IMR-90 (cell line): ENCODE measurements around the gene ITIH2. TPM values are rescaled to one million over a fixed set of nuclear protein-coding genes. Genes with fewer than 3 reads are reported as not detected.

Experiments
- ATAC-seq: fragments of 200-7000 bp; cut with Tn5 transposase; 2 replicates; pipeline ENCODE4 v1.9.1; 2020; ENCODE audit warnings: low read depth, mild to moderate bottlenecking, moderate library complexity
- BruUV-seq: library from RNA; stranded (reverse); fragments of 400-500 nt; replicated peaks from 2 replicates; lab custom pipeline; 2021; lab: Mats Ljungman, UMichigan
- CTCF ChIA-PET: fragments of 300-600 bp; formaldehyde crosslinking; extraction: SDS; loops from one replicate; lab custom pipeline; 2021; ENCODE audit warnings: antibody characterized with exemption; lab: Yijun Ruan, JAX
- POLR2A ChIA-PET: fragments of 300-600 bp; sonication (Branson Sonifier 250); formaldehyde crosslinking; loops from one replicate; lab custom pipeline; 2022; ENCODE audit warnings: antibody characterized with exemption; ENCODE audit not compliant: unreplicated experiment; lab: Charles Lee
- DNase-seq: peaks from one replicate; pipeline ENCODE4 v3.0.0; 2013
- H2AFZ ChIP-seq: replicated peaks from 2 replicates; pipeline ENCODE3; 2013; ENCODE audit warnings: low read length, mild to moderate bottlenecking; ENCODE audit not compliant: poor library complexity
- H2AK5ac ChIP-seq: 2 replicates; pipeline ENCODE4 v1.6.1; 2013; ENCODE audit warnings: low read depth, low read length, inconsistent platforms
- H2AK9ac ChIP-seq: replicated peaks from 2 replicates; pipeline ENCODE3; 2013; ENCODE audit warnings: mild to moderate bottlenecking, low read depth, low read length, moderate library complexity; ENCODE audit not compliant: poor library complexity
- H2BK120ac ChIP-seq: 2 replicates; pipeline ENCODE4 v1.6.1; 2013; ENCODE audit warnings: low read depth, low read length, inconsistent platforms
- H2BK15ac ChIP-seq: 3 replicates; pipeline ENCODE4 v1.6.1; 2013; ENCODE audit warnings: low read depth, low read length, inconsistent platforms
- H2BK20ac ChIP-seq: 2 replicates; pipeline ENCODE4 v1.6.1; 2013; ENCODE audit warnings: low read depth, mild to moderate bottlenecking, inconsistent platforms, low read length, moderate library complexity
- H2BK5ac ChIP-seq: 2 replicates; pipeline ENCODE4 v1.6.1; 2013; ENCODE audit warnings: mild to moderate bottlenecking, low read depth, low read length, inconsistent platforms; ENCODE audit not compliant: poor library complexity, severe bottlenecking
- H3K14ac ChIP-seq: replicated peaks from 2 replicates; pipeline ENCODE4 v1.6.1; 2013; ENCODE audit warnings: low read depth, low read length, inconsistent platforms
- H3K18ac ChIP-seq: 2 replicates; pipeline ENCODE4 v1.6.1; 2013; ENCODE audit warnings: low read depth, low read length, control low read depth
- H3K23ac ChIP-seq: 2 replicates; pipeline ENCODE4 v1.6.1; 2013; ENCODE audit warnings: low read depth, low read length, inconsistent platforms
- H3K27ac ChIP-seq: 2 replicates; pipeline ENCODE4 v1.5.1; 2013; ENCODE audit warnings: mild to moderate bottlenecking, control low read depth, low read length; ENCODE audit not compliant: insufficient read depth
- H3K27me3 ChIP-seq: 2 replicates; pipeline ENCODE4 v1.6.1; 2013; ENCODE audit warnings: low read length; ENCODE audit not compliant: control insufficient read depth, insufficient read depth
- H3K36me3 ChIP-seq: 2 replicates; pipeline ENCODE4 v1.6.1; 2013; ENCODE audit warnings: low read length, mixed read lengths; ENCODE audit not compliant: control insufficient read depth, insufficient read depth
- H3K4ac ChIP-seq: 2 replicates; pipeline ENCODE4 v1.6.1; 2013; ENCODE audit warnings: low read depth, low read length, inconsistent platforms
- H3K4me1 ChIP-seq: 2 replicates; pipeline ENCODE4 v1.6.1; 2013; ENCODE audit warnings: low read length, mixed read lengths; ENCODE audit not compliant: control insufficient read depth, insufficient read depth
- H3K4me2 ChIP-seq: 2 replicates; pipeline ENCODE4 v1.6.1; 2013; ENCODE audit warnings: low read depth, mild to moderate bottlenecking, control low read depth, low read length, moderate library complexity
- H3K4me3 ChIP-seq: 2 replicates; pipeline ENCODE4 v1.5.1; 2013; ENCODE audit warnings: low read depth, mild to moderate bottlenecking, control low read depth, low read length, moderate library complexity; ENCODE audit not compliant: insufficient read depth
- H3K56ac ChIP-seq: 2 replicates; pipeline ENCODE4 v1.6.1; 2013; ENCODE audit warnings: low read length, inconsistent platforms; ENCODE audit not compliant: insufficient read depth; ENCODE audit errors: extremely low read depth
- H3K79me1 ChIP-seq, 2 experiments: 2 replicates each; pipeline ENCODE4 v1.6.1; 2013; ENCODE audit warnings: low read length in 2 of 2, inconsistent platforms in 1 of 2, low read depth in 1 of 2
- H3K9ac ChIP-seq: 2 replicates; pipeline ENCODE4 v1.6.1; 2013; ENCODE audit warnings: low read depth, low read length, control low read depth
- H3K9me1 ChIP-seq: 2 replicates; pipeline ENCODE4 v1.6.1; 2013; ENCODE audit warnings: low read length, inconsistent platforms; ENCODE audit not compliant: insufficient read depth
- H3K9me3 ChIP-seq: 2 replicates; pipeline ENCODE4 v1.6.1; 2013; ENCODE audit warnings: low read length; ENCODE audit not compliant: control insufficient read depth, insufficient read depth
- H4K20me1 ChIP-seq: 2 replicates; pipeline ENCODE4 v1.6.1; 2013; ENCODE audit warnings: low read length, inconsistent platforms; ENCODE audit not compliant: insufficient read depth
- H4K5ac ChIP-seq: 2 replicates; pipeline ENCODE4 v1.6.1; 2013; ENCODE audit warnings: mild to moderate bottlenecking, low read depth, low read length, control low read depth
- H4K8ac ChIP-seq, 2 experiments: 2 replicates each; pipeline ENCODE4 v1.6.1; 2013; ENCODE audit warnings: low read depth in 2 of 2, low read length in 2 of 2, control low read depth in 1 of 2, inconsistent platforms in 1 of 2
- H4K91ac ChIP-seq: 2 replicates; pipeline ENCODE4 v1.6.1; 2013; ENCODE audit warnings: low read depth, low read length, inconsistent platforms; ENCODE audit not compliant: insufficient read depth
- CEBPB ChIP-seq: IDR thresholded peaks from 2 replicates; pipeline ENCODE4 v1.6.1; 2012; ENCODE audit warnings: low read depth, low read length, improper control_type of control experiment
- NFE2L2 ChIP-seq: fragments of 150-350 bp; IDR thresholded peaks from 2 replicates; pipeline ENCODE4 v1.6.1; 2016; ENCODE audit warnings: low read depth, mild to moderate bottlenecking, low read length
- WGBS, 2 experiments: methylation state at CpG; one replicate each; pipeline versions ENCODE4 v1.1.5 to v1.1.7; 2013; ENCODE audit warnings: missing lambda C conversion rate in 2 of 2; ENCODE audit not compliant: insufficient read length in 1 of 2; ENCODE audit errors: extremely low coverage in 2 of 2; 5-methylcytosine and 5-hydroxymethylcytosine counted together
- dilution Hi-C: fragments of 300-500 bp; cut with HindIII; formaldehyde crosslinking; loops from one replicate; pipeline ENCODE4 v1.14.3; 2018; ENCODE audit warnings: low sequenced_read_pairs; ENCODE audit not compliant: unreplicated experiment
- in situ Hi-C: fragments of 300-500 bp; cut with MboI; formaldehyde crosslinking; loops from 3 replicates; pipeline ENCODE4 v1.14.3; 2019; ENCODE audit warnings: low sequenced_read_pairs, inconsistent platforms, mixed read lengths
- intact Hi-C: fragments of 100-400 bp; cut with micrococcal nuclease; formaldehyde crosslinking; loops from 2 replicates; pipeline ENCODE4 v1.10.0; 2022
- polyA plus RNA-seq, 3 experiments: library from polyadenylated mRNA; depleted of rRNA; stranded (reverse); fragments of >200 nt; gene quantifications; 2 replicates each; pipeline ENCODE4 v1.2.3, GENCODE V29; 2012; ENCODE audit warnings: low replicate concordance in 1 of 3
- total RNA-seq: library from RNA; depleted of rRNA; stranded (reverse); fragments of >200 nt; gene quantifications from 2 replicates; pipeline ENCODE4 v1.2.3, GENCODE V29; 2012

ITIH2 gene
- total and polyA plus RNA-seq, 2 of the 4 experiments (the other 2 are of a cell fraction): not detected

DNA sequence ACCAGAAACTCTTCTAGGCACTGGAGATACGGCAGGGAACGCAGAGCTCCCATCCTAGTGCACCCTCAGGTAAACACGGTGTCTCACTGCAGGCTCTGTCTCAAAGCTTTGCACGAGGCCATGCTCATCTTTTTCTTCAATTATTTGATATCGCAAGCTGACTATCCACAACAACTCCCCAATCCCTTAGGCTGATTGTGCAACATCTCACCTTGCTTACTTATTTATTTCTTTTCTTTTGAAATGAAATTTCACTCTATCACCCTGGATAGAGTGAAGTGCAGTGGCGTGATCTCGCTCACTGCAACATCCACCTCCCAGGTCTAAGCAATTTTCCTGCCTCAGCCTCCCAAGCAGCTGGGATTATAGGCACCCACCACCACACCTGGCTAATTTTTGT, 12.4 kb downstream of the ITIH2 start:
- ChIA-PET POLR2A (no interaction called here), CTCF (interaction anchor here (0.7 kb wide), 1 partner anchor 25 kb away, joined by 3 read pairs; no protein-coding TSS in a partner anchor)
- no peak overlapping the region for H2BK120ac ChIP-seq
- H3K79me1 ChIP-seq: no peaks in the 10 kb centered on the region
- no peaks in the 10 kb centered on the region for H3K4me1 ChIP-seq
- DNase-seq: no peak
- H4K91ac ChIP-seq: no peak overlapping the region
- no peak overlapping the region for H3K23ac ChIP-seq
- H3K14ac ChIP-seq: no peak overlapping the region
- TF ChIP-seq NFE2L2 (no peak), CEBPB (peak; percentile 51)
- H3K27me3 ChIP-seq: no peaks in the 10 kb centered on the region
- no peak overlapping the region for H2BK5ac ChIP-seq
- WGBS, 2 experiments: 77% methylated on average over 5 of the region's 7 CpGs; no CpG with 5 or more reads in 1 of the 2 experiments
- in situ Hi-C loops: no loop called here
- H3K18ac ChIP-seq: no peak overlapping the region
- no peak overlapping the region for H3K56ac ChIP-seq
- no peak overlapping the region for H3K4me2 ChIP-seq
- BruUV-seq: no TSS peak
- H2BK20ac ChIP-seq: no peak overlapping the region
- H3K9ac ChIP-seq: no peak overlapping the region
- no peaks in the 10 kb centered on the region for H4K20me1 ChIP-seq
- H2AK9ac ChIP-seq: no peak overlapping the region
- intact Hi-C loops: no loop called here
- dilution Hi-C loops: no loop called here
- H2BK15ac ChIP-seq: no peak overlapping the region
- H3K4me3 ChIP-seq: no peak overlapping the region
- no peaks in the 10 kb centered on the region for H3K9me1 ChIP-seq
- no peak overlapping the region for H4K8ac ChIP-seq
- no peak overlapping the region for H4K5ac ChIP-seq
- no peak overlapping the region for H3K4ac ChIP-seq
- no peak overlapping the region for H2AK5ac ChIP-seq
- no peak overlapping the region for H2AFZ ChIP-seq
- H3K27ac ChIP-seq: no peak overlapping the region
- 0 out of 2 replicates have a peak, but pooled peaks cover 2% of the 10 kb centered on the region for H3K9me3 ChIP-seq
- ATAC-seq: no peak
- H3K36me3 ChIP-seq: no peaks in the 10 kb centered on the region
